ENCODE results near the gene SH2D3C.

SH2D3C gene

DNA sequence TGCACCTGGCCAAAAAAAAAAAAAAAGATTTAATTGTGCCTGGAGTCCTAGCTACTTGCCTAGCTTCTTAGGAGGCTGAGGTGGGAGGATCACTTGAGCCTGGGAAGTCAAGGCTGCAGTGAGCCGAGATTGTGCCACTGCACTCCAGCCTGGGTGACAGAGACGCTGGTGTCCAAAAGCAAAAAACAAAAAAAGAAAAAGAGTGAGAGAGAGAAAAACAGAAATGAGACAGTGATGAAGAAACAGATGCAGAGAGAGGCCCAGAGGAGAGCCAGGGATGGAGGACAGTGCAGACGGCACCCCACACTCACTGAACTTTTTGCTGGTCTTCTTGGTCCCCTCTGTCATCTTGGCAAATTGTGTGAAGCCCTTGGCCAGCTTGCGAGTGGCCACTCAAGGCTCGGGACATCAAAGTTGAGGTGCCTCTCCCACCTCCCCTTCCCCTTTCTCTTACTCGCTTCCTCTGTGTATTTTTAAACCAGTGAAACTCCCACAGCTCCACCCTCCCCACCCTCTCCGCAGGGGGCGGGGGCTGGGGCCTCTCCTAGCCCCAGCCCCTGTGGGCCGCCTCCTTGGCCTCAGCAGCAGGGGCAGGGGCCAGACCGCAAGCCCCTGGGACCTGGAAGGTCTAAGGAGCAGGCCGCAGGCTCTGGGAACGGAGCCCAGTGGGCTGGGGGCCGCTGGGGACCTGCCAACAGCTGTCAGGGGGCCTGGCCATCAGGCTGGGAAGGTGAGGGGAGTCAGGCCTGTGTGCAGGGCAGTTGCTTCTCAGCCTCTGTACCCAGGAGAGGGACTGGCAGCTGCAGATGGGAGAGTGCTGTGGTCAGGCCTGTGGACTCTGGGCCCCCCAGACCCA lies at the start of gene SH2D3C:
Gene SH2D3C, minus strand, starts transcription at position 387 of the 856 bp plus-strand sequence. Its CDS starts 39 bp downstream, at position 348.
- no peak for DNase-seq (ENCODE audit: low read depth in 2 of 2)

DNA sequence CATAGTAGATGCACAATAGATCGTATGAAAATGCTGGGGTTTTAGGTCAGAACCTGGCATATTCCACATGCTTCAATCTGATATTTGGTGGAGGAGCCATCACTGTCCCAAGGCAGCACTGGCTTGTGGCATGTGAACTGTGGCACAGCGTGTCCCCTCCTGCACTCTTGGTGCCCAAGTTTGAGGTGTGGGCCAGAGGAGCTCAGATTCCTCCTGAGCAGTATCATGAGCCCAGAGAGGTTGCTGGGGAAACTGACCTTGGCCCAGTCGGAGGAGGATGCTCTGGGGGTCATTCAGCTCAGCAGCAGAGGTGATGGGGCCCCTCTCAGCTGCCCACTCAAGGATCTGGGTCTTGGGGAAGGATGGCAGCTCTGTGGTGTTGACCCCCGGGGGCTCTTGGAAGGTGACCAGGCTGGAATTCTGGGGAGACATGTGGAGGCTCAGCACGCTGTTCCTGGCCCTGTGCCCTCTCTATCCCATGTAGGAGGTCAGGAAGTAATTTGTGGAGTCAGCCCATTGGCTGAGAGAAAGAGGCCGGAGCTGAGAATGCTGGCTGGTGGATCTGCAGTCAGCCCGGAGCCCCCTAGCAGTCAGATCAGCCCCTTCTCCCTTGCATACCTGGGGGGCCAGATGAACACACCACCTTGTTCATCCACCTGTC lies 47.9 kb upstream of the SH2D3C start:
- no peak for DNase-seq (ENCODE audit: low read depth in 2 of 2)

DNA sequence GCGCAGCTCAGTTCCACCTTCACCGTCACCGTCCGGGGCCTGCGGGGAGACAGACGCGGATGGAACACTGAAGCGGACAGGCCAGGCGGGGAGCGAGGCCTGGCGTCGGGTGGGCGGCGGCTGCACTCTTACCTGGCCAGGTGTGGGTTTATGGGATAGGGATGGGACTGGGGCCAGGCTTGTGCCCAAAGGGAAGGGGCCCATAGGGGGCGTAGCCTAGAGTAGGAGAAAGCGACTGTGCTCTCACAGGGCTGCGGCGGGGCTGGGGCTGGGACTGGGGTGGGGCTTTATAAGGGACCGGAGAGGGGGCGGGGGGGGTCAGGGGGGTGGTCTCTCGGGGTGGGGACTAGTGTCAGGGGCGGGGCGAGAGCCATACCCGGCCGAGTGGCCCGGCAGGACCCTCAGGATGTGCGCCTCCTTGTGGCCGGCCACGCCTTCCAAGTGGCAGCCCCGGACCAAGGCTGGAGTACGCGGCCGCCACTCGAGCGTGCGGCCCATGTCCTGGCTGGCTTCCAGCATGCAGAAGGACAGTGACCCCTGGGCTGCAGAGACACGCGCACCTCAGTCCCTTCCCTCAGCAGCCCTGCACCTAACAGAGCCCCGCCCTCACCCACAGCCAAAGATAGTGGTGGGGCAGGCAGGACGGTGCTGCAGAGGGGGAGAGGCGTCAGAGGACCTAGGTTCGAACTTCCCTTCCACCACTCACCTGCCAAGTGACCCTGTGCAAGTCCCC lies 47.0 kb upstream of the SH2D3C start:
- no peak for DNase-seq (ENCODE audit: low read depth in 2 of 2)

GRCh38 chr9:127822108-127822507 lies 43.6 kb upstream of the SH2D3C start:
- no peak for DNase-seq (ENCODE audit: low read depth in 2 of 2)

GRCh38 chr9:127818574-127818973 lies 40.1 kb upstream of the SH2D3C start:
- no peak for DNase-seq (ENCODE audit: low read depth in 2 of 2)

DNA sequence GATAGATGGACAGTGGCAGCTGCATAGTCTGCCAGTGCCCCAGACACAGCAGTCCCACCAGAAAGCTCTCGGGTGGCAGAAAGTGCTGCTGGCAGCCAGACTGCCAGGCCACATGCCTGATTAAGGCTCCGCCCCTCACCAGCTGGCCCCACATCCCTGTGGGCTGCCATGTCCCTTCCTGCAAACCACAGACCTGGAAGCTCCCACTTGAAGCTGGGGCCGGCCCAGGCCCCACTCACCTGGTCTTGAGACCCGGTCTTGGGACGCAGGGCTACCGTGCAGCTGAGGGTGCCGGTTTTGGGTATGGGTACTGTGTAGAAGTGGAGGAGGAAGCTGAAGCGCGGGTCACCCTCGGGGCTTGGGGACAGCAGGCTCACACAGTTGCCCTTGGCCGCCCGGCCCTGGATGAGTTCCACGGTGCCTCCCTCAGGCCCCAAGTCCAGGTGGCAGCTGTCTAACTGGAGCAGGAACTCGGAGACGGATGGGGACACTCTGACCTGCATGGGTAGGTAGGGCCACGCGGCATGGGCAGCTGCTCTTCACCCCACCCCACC lies 39.5 kb upstream of the SH2D3C start:
- no peak for DNase-seq (ENCODE audit: low read depth in 2 of 2)

GRCh38 chr9:127816728-127817127 lies 38.3 kb upstream of the SH2D3C start:
- DNase-seq (ENCODE audit: low read depth in 2 of 2) = no peak

DNA sequence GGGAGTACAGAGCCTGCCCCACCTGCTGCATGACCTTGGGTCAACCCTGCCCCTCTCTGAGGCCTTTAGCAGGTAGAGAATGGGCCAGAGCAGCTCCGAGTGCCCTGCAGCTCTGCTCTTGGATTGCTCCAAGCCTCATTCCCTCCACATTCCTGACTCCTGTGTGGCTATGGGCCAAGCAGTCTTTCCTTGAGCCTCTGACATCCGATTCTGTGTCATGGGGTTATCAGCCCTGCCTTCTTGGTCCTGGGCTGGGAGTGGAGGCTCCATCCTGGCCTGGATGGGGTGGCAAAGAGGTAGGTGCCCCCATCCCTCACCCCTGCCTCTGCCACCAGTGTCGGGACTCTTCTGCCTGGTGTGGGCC lies 37.9 kb upstream of the SH2D3C start:
- no peak for DNase-seq (ENCODE audit: low read depth in 2 of 2)

- no peak for DNase-seq (ENCODE audit: low read depth in 2 of 2)
Measured at GRCh38 chr9:127815512-127816361, 37.3 kb upstream of the SH2D3C start.

DNA sequence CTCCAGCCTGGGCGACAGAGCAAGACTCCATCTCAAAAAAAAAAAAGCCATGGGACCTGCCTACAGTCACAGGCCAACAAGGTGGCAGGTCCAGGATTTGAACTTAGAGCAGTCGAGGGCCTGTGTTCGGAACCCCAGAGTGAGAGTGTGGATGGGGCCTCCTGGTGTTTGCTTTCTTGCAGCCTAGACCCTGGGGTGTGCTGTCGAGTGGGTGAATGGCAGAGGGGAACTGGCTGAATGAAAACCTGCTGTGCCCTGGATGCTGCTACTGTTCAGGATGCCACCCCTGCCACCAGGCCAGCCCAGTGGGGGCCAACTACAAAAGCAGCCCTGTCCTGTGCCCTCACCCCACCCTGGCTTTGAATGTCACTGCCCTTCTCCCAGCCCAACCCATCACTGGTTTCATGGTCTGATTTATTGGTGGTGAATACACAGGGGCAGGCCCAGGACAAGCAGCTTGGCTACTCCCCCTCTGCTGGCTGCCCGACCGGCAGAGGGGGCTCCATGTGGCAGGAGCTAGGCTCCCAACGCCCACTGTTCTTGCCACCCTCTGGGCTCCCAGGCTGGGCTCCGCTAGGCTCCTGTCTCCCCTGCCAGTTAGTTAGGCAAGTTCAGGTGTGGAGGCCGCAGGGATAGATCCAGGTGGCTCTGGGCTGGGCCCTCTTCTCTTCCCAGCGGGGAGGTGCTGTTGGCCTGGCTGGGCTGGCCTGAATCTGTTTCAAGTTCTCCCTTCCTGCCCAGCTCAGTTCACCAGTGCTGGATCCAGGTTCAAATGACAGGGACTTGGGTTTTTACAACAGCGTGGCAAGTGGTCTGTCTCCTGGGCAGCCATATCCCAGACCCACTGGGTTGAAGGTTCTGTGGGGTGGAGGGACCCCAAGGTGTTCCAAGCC lies 36.4 kb upstream of the SH2D3C start:
- no peak for DNase-seq (ENCODE audit: low read depth in 2 of 2)

- no peak for DNase-seq (ENCODE audit: low read depth in 2 of 2)
Measured at GRCh38 chr9:127813686-127814226, 35.3 kb upstream of the SH2D3C start.

GRCh38 chr9:127812936-127813675 lies 34.6 kb upstream of the SH2D3C start:
- no peak for DNase-seq (ENCODE audit: low read depth in 2 of 2)

DNA sequence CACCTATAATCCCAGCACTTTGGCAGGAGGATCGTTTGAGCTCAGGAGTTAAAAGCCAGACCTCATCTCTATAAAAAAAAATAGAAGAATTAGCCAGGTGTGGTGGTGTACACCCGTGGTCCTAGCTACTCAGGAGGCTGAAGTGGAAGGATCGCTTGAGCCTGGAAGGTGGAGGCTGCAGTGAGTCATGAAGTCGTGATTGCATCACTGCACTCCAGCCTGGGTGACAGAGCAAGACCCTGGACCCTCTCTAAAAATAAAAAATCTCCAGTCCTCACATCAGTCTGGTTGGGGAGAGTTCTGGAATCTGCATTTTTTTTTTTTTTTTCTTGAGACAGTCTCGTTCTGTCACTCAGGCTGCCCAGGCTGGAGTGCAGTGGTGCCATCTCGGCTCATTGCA lies 33.5 kb upstream of the SH2D3C start:
- DNase-seq (ENCODE audit: low read depth in 2 of 2) = no peak

DNA sequence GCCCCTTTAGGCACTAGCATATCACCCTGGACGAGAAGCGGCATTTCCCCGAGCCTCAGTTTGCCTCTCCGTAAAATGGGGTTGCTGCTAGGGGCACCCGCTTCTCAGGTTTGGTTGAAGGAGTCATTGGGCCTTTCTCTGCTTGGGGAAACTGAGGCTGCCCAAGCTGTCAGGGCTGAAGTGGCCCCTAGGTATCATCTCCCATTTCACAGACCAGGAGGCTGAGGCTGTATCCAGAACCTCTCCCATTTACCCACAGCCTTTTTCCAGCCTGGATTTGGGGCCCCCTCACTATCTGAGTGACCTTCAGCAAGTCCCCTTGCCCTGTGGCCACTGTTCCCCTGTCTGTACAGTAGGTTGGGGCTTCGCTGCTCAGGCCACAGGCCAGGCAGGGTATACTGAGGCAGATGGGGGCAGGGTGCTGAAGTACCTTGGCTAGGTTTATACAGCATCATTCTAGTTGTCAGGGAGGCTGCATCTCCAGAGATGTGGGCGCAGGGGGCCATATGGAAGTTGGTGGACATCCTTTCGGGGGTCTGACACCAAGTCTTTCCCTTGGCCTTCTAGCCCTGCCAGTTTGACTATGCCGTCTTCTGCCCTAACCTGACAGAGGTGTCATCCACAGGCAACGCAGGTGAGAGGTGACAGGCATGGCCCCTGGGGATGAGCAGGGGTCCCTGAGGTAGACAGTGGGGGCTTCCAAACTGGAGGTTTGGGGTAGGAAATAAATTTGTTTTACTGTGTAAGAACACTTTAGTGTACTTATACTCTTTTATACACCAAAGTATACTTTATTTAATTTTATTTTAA lies 32.1 kb upstream of the SH2D3C start:
- no peak for DNase-seq (ENCODE audit: low read depth in 2 of 2)

GRCh38 chr9:127809540-127810377 lies 31.3 kb upstream of the SH2D3C start:
- DNase-seq (ENCODE audit: low read depth in 2 of 2) = no peak

- no peak for DNase-seq (ENCODE audit: low read depth in 2 of 2)
Measured at GRCh38 chr9:127809002-127809539, 30.6 kb upstream of the SH2D3C start.

GRCh38 chr9:127808347-127809001 lies 30.0 kb upstream of the SH2D3C start:
- no peak for DNase-seq (ENCODE audit: low read depth in 2 of 2)

Data from activated CD8-positive, alpha-beta memory T cell treated with anti-CD3 and anti-CD28 coated beads for 4 hours (primary cell).